ENCODE data around the gene LMAN1. TPM values are rescaled to one million over a fixed set of nuclear protein-coding genes. Genes with fewer than 3 reads are reported as not detected.

The LMAN1 gene
- total and polyA plus RNA-seq, 2 experiments from 2014 or later, result 111 to 134 TPM

DNA sequence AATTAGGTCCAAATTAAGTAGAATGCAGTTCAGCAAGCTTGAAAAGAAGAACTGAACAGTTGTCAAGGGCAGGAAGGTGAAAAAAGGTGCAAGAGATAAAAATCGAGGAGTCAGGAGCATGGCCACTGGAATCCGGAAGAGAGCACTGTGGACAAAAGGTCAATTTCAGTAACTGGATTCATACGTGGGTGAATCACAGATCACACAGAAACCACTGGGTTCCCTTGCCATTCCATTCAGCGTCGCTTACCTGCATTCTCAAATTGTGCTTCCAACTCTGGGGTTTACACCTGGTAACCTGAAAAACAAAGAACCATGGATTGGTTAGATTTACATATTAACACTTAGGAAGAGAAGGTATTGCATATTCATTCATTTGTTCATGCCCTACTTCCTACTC, 21.6 kb upstream of the LMAN1 start:
- peak overlapping the region; percentile 69; the same call in 1 of the 2 replicates for H2AFZ ChIP-seq
- no peaks in the 10 kb centered on the region for H3K79me2 ChIP-seq (replicated peaks; ENCODE audit: insufficient read depth)
- no peak overlapping the region for H3K4me3 ChIP-seq
- ATAC-seq, result no peak
- H3K27me3 Mint-ChIP-seq (ENCODE audit: insufficient read depth, low read depth, poor library complexity), result peaks cover 2% of the 10 kb centered on the region
- peaks cover 11% of the 10 kb centered on the region; the same call in 1 of the 2 replicates for H3K4me1 ChIP-seq (ENCODE audit: insufficient read depth)
- H3K9me3 Mint-ChIP-seq, result no peaks in the 10 kb centered on the region
- H3K4me1 Mint-ChIP-seq, result peaks cover 17% of the 10 kb centered on the region
- no peaks in the 10 kb centered on the region for H3K9me2 ChIP-seq (ENCODE audit: insufficient read depth)
- no peaks in the 10 kb centered on the region for H3K36me3 ChIP-seq (ENCODE audit: insufficient read depth)
- no peaks in the 10 kb centered on the region for H3K36me3 Mint-ChIP-seq (ENCODE audit: low read depth)
- H3K4me2 ChIP-seq, result 0 out of 2 replicates have a peak overlapping the region, but pooled peaks have one; percentile 29
- no peak for DNase-seq (ENCODE audit: low spot score)
- no peak overlapping the region for H3K4me3 Mint-ChIP-seq
- H3K27ac ChIP-seq (ENCODE audit: low read depth), result no peak overlapping the region
- H3K27ac Mint-ChIP-seq, result no peak overlapping the region
- H3K27me3 ChIP-seq (ENCODE audit: insufficient read depth), result peaks cover 6% of the 10 kb centered on the region; the same call in 1 of the 2 replicates
- H3F3A ChIP-seq (replicated peaks; ENCODE audit: low read depth), result no peaks in the 10 kb centered on the region
- H4K20me1 ChIP-seq (replicated peaks; ENCODE audit: insufficient read depth), result no peaks in the 10 kb centered on the region
- no peak for TF ChIP-seq STAT1 (IDR thresholded peaks at IDR 0.05; ENCODE audit: unreplicated experiment)
- TF ChIP-seq JUNB (IDR thresholded peaks at IDR 0.05; ENCODE audit: unreplicated experiment), result no peak
- no peak for TF ChIP-seq EZH2 (IDR thresholded peaks at IDR 0.05; ENCODE audit: low read depth, unreplicated experiment)
- TF ChIP-seq EZH2phosphoT487 (IDR thresholded peaks at IDR 0.05; ENCODE audit: unreplicated experiment), result no peak
- TF ChIP-seq, protein P1, sequence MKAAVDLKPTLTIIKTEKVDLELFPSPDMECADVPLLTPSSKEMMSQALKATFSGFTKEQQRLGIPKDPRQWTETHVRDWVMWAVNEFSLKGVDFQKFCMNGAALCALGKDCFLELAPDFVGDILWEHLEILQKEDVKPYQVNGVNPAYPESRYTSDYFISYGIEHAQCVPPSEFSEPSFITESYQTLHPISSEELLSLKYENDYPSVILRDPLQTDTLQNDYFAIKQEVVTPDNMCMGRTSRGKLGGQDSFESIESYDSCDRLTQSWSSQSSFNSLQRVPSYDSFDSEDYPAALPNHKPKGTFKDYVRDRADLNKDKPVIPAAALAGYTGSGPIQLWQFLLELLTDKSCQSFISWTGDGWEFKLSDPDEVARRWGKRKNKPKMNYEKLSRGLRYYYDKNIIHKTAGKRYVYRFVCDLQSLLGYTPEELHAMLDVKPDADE (IDR thresholded peaks at IDR 0.05), result no peak
- TF ChIP-seq, protein P2, sequence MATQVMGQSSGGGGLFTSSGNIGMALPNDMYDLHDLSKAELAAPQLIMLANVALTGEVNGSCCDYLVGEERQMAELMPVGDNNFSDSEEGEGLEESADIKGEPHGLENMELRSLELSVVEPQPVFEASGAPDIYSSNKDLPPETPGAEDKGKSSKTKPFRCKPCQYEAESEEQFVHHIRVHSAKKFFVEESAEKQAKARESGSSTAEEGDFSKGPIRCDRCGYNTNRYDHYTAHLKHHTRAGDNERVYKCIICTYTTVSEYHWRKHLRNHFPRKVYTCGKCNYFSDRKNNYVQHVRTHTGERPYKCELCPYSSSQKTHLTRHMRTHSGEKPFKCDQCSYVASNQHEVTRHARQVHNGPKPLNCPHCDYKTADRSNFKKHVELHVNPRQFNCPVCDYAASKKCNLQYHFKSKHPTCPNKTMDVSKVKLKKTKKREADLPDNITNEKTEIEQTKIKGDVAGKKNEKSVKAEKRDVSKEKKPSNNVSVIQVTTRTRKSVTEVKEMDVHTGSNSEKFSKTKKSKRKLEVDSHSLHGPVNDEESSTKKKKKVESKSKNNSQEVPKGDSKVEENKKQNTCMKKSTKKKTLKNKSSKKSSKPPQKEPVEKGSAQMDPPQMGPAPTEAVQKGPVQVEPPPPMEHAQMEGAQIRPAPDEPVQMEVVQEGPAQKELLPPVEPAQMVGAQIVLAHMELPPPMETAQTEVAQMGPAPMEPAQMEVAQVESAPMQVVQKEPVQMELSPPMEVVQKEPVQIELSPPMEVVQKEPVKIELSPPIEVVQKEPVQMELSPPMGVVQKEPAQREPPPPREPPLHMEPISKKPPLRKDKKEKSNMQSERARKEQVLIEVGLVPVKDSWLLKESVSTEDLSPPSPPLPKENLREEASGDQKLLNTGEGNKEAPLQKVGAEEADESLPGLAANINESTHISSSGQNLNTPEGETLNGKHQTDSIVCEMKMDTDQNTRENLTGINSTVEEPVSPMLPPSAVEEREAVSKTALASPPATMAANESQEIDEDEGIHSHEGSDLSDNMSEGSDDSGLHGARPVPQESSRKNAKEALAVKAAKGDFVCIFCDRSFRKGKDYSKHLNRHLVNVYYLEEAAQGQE (IDR thresholded peaks at IDR 0.05; ENCODE audit: unreplicated experiment), result no peak
- no peak for TF ChIP-seq POLR2AphosphoS5 (IDR thresholded peaks at IDR 0.05; ENCODE audit: low read depth)
- TF ChIP-seq NANOG (IDR thresholded peaks at IDR 0.05; ENCODE audit: borderline replicate concordance), result no peak
- TF ChIP-seq CREB1 (CRISPR knock-in tag; IDR thresholded peaks at IDR 0.05; ENCODE audit: low read depth), result no peak
- TF ChIP-seq, protein P3, sequence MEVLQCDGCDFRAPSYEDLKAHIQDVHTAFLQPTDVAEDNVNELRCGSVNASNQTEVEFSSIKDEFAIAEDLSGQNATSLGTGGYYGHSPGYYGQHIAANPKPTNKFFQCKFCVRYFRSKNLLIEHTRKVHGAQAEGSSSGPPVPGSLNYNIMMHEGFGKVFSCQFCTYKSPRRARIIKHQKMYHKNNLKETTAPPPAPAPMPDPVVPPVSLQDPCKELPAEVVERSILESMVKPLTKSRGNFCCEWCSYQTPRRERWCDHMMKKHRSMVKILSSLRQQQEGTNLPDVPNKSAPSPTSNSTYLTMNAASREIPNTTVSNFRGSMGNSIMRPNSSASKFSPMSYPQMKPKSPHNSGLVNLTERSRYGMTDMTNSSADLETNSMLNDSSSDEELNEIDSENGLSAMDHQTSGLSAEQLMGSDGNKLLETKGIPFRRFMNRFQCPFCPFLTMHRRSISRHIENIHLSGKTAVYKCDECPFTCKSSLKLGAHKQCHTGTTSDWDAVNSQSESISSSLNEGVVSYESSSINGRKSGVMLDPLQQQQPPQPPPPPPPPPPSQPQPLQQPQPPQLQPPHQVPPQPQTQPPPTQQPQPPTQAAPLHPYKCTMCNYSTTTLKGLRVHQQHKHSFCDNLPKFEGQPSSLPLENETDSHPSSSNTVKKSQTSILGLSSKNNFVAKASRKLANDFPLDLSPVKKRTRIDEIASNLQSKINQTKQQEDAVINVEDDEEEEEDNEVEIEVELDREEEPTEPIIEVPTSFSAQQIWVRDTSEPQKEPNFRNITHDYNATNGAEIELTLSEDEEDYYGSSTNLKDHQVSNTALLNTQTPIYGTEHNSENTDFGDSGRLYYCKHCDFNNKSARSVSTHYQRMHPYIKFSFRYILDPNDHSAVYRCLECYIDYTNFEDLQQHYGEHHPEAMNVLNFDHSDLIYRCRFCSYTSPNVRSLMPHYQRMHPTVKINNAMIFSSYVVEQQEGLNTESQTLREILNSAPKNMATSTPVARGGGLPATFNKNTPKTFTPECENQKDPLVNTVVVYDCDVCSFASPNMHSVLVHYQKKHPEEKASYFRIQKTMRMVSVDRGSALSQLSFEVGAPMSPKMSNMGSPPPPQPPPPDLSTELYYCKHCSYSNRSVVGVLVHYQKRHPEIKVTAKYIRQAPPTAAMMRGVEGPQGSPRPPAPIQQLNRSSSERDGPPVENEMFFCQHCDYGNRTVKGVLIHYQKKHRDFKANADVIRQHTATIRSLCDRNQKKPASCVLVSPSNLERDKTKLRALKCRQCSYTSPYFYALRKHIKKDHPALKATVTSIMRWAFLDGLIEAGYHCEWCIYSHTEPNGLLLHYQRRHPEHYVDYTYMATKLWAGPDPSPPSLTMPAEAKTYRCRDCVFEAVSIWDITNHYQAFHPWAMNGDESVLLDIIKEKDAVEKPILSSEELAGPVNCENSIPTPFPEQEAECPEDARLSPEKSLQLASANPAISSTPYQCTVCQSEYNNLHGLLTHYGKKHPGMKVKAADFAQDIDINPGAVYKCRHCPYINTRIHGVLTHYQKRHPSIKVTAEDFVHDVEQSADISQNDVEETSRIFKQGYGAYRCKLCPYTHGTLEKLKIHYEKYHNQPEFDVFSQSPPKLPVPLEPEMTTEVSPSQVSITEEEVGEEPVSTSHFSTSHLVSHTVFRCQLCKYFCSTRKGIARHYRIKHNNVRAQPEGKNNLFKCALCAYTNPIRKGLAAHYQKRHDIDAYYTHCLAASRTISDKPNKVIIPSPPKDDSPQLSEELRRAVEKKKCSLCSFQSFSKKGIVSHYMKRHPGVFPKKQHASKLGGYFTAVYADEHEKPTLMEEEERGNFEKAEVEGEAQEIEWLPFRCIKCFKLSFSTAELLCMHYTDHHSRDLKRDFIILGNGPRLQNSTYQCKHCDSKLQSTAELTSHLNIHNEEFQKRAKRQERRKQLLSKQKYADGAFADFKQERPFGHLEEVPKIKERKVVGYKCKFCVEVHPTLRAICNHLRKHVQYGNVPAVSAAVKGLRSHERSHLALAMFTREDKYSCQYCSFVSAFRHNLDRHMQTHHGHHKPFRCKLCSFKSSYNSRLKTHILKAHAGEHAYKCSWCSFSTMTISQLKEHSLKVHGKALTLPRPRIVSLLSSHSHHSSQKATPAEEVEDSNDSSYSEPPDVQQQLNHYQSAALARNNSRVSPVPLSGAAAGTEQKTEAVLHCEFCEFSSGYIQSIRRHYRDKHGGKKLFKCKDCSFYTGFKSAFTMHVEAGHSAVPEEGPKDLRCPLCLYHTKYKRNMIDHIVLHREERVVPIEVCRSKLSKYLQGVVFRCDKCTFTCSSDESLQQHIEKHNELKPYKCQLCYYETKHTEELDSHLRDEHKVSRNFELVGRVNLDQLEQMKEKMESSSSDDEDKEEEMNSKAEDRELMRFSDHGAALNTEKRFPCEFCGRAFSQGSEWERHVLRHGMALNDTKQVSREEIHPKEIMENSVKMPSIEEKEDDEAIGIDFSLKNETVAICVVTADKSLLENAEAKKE (CRISPR knock-in tag; IDR thresholded peaks at IDR 0.05), result no peak
